H1 (cell line): ENCODE results near the gene PPP1R13B. TPM values are rescaled to one million over a fixed set of nuclear protein-coding genes. Genes with fewer than 3 reads are reported as not detected.

Experiments
- CTCF ChIA-PET: fragments of 300-600 bp; sonication (Branson Sonifier 250); formaldehyde crosslinking; loops from one replicate; lab custom pipeline; 2021; ENCODE audit not compliant: partially characterized antibody; lab: Charles Lee
- POLR2A ChIA-PET: fragments of 300-600 bp; sonication (Branson Sonifier 250); formaldehyde crosslinking; loops from one replicate; lab custom pipeline; 2021; ENCODE audit warnings: inconsistent platforms; ENCODE audit not compliant: partially characterized antibody; lab: Charles Lee
- DNase-seq, 2 experiments: peaks; one replicate each; pipeline versions ENCODE4 v3.0.0 to v3.0.0-alpha.2; 2010 to 2022; ENCODE audit warnings: low spot score in 2 of 2, low read depth in 1 of 2, mixed read lengths in 1 of 2
- FAIRE-seq: peaks from 2 replicates; lab custom pipeline; 2011; peaks lifted over from hg19 to GRCh38; lab: Jason Lieb, UNC
- H2AFZ ChIP-seq: 2 replicates; pipeline ENCODE4 v1.8.1; 2012; ENCODE audit warnings: low read length, inconsistent platforms
- H2AK5ac ChIP-seq: 2 replicates; pipeline ENCODE4 v1.6.1; 2013; ENCODE audit warnings: low read depth, low read length
- H2BK120ac ChIP-seq: replicated peaks from 2 replicates; pipeline ENCODE3; 2013; ENCODE audit warnings: low read depth, low read length, inconsistent platforms
- H2BK12ac ChIP-seq: 2 replicates; pipeline ENCODE4 v1.6.1; 2013; ENCODE audit warnings: low read depth, low read length
- H2BK15ac ChIP-seq: 2 replicates; pipeline ENCODE4 v1.6.1; 2013; ENCODE audit warnings: low read length
- H2BK20ac ChIP-seq: 2 replicates; pipeline ENCODE4 v1.6.1; 2013; ENCODE audit warnings: low read length
- H2BK5ac ChIP-seq: 2 replicates; pipeline ENCODE4 v1.6.1; 2013; ENCODE audit warnings: low read depth, low read length
- H3K14ac ChIP-seq: 2 replicates; pipeline ENCODE4 v1.6.1; 2013; ENCODE audit warnings: inconsistent platforms; ENCODE audit not compliant: insufficient read length
- H3K18ac ChIP-seq: 2 replicates; pipeline ENCODE4 v1.6.1; 2013; ENCODE audit warnings: low read length; ENCODE audit errors: extremely low read depth
- H3K23ac ChIP-seq: 2 replicates; pipeline ENCODE4 v1.6.1; 2013; ENCODE audit warnings: inconsistent platforms; ENCODE audit not compliant: insufficient read length
- H3K23me2 ChIP-seq: 2 replicates; pipeline ENCODE4 v1.6.1; 2013; ENCODE audit warnings: low read depth, low read length
- H3K27ac ChIP-seq: 2 replicates; pipeline ENCODE4 v1.6.1; 2011; ENCODE audit warnings: low read depth, low read length, inconsistent platforms
- H3K27me3 ChIP-seq, 4 experiments: replicated peaks in 1 of 4; 1 replicate in 1 of 4; 2 replicates in 3 of 4; pipeline versions ENCODE4 v1.6.1 to v1.8.1; 2011 to 2013; ENCODE audit warnings: low read length in 3 of 4, mild to moderate bottlenecking in 3 of 4, inconsistent platforms in 2 of 4, mixed read lengths in 2 of 4, moderate library complexity in 1 of 4; ENCODE audit not compliant: control insufficient read depth in 3 of 4, insufficient read depth in 3 of 4; ENCODE audit errors: extremely low read depth in 1 of 4
- H3K36me3 ChIP-seq, 4 experiments: 2 replicates each; pipeline versions ENCODE4 v1.6.1 to v1.8.1; 2011 to 2013; ENCODE audit warnings: mild to moderate bottlenecking in 4 of 4, low read length in 3 of 4, moderate library complexity in 2 of 4, control low read depth in 1 of 4, inconsistent platforms in 1 of 4; ENCODE audit not compliant: insufficient read depth in 4 of 4, control insufficient read depth in 2 of 4
- H3K4ac ChIP-seq: replicated peaks from 2 replicates; pipeline ENCODE3; 2013; ENCODE audit warnings: low read length, low read depth, mixed read lengths, inconsistent platforms; ENCODE audit not compliant: insufficient read length
- H3K4me1 ChIP-seq, 4 experiments: replicated peaks in 1 of 4; 1 replicate in 1 of 4; 2 replicates in 3 of 4; pipeline versions ENCODE4 v1.6.1 to v1.8.1; 2011 to 2013; ENCODE audit warnings: low read length in 3 of 4, inconsistent platforms in 2 of 4, mixed read lengths in 1 of 4; ENCODE audit not compliant: insufficient read depth in 4 of 4, control insufficient read depth in 3 of 4
- H3K4me2 ChIP-seq, 2 experiments: 2 replicates each; pipeline versions ENCODE4 v1.6.1 to v1.8.1; 2011 to 2013; ENCODE audit warnings: low read depth in 2 of 2, low read length in 2 of 2, control low read depth in 1 of 2, inconsistent platforms in 1 of 2, mild to moderate bottlenecking in 1 of 2; ENCODE audit not compliant: insufficient read depth in 1 of 2
- H3K4me3 ChIP-seq, 4 experiments: fragments of 200-600, 300-600 bp in 1 of 4; sonication (generic), shearing (Covaris generic), sonication (Bioruptor Twin) in 1 of 4; 2 replicates each; pipeline versions ENCODE4 v1.5.1 to v1.8.1; 2011 to 2016; ENCODE audit warnings: low read length in 4 of 4, low read depth in 3 of 4, control low read depth in 2 of 4, inconsistent platforms in 2 of 4, mild to moderate bottlenecking in 2 of 4, mixed read lengths in 1 of 4, moderate library complexity in 1 of 4; ENCODE audit not compliant: insufficient read depth in 2 of 4; ENCODE audit errors: extremely low read depth in 1 of 4
- H3K56ac ChIP-seq: replicated peaks from 2 replicates; pipeline ENCODE3; 2013; ENCODE audit warnings: low read depth, mild to moderate bottlenecking, mixed read lengths, low read length, inconsistent platforms; ENCODE audit not compliant: insufficient read length
- H3K79me1 ChIP-seq: 2 replicates; pipeline ENCODE4 v1.6.1; 2013; ENCODE audit warnings: low read depth, low read length, control low read depth
- H3K79me2 ChIP-seq, 2 experiments: 2 replicates each; pipeline versions ENCODE4 v1.6.1 to v1.8.1; 2012 to 2013; ENCODE audit warnings: low read length in 2 of 2, mild to moderate bottlenecking in 2 of 2, inconsistent platforms in 1 of 2; ENCODE audit not compliant: insufficient read depth in 2 of 2, control insufficient read depth in 1 of 2
- H3K9ac ChIP-seq, 4 experiments: replicated peaks in 1 of 4; 1 replicate in 1 of 4; 2 replicates in 3 of 4; pipeline versions ENCODE4 v1.6.1 to v1.8.1; 2011 to 2013; ENCODE audit warnings: low read depth in 3 of 4, low read length in 3 of 4, control low read depth in 2 of 4, mild to moderate bottlenecking in 2 of 4, moderate library complexity in 2 of 4, inconsistent platforms in 1 of 4; ENCODE audit errors: extremely low read depth in 1 of 4
- H3K9me3 ChIP-seq, 2 experiments: 2 replicates each; pipeline versions ENCODE4 v1.6.1 to v1.8.1; 2012 to 2013; ENCODE audit warnings: mild to moderate bottlenecking in 2 of 2, moderate library complexity in 2 of 2, control low read depth in 1 of 2, inconsistent platforms in 1 of 2, low read depth in 1 of 2, low read length in 1 of 2, mixed read lengths in 1 of 2; ENCODE audit not compliant: insufficient read depth in 2 of 2
- H4K20me1 ChIP-seq, 2 experiments: replicated peaks in 1 of 2; 2 replicates each; pipeline versions ENCODE3 to v1.8.1; 2011 to 2013; ENCODE audit warnings: inconsistent platforms in 2 of 2, low read length in 2 of 2, mild to moderate bottlenecking in 1 of 2; ENCODE audit not compliant: insufficient read depth in 2 of 2, control insufficient read depth in 1 of 2
- H4K5ac ChIP-seq: 2 replicates; pipeline ENCODE4 v1.6.1; 2013; ENCODE audit warnings: low read length, low read depth, mixed read lengths, inconsistent platforms; ENCODE audit not compliant: insufficient read length
- H4K8ac ChIP-seq: 2 replicates; pipeline ENCODE4 v1.8.0; 2013; ENCODE audit warnings: mild to moderate bottlenecking, moderate library complexity, low read length, inconsistent platforms; ENCODE audit not compliant: insufficient read depth; ENCODE audit errors: extremely low read depth
- H4K91ac ChIP-seq: replicated peaks from 2 replicates; pipeline ENCODE3; 2013; ENCODE audit warnings: low read length, mixed read lengths, inconsistent platforms; ENCODE audit not compliant: insufficient read length
- BCL11A ChIP-seq, 2 experiments: IDR thresholded peaks; one replicate each; pipeline ENCODE4 v1.6.1; 2011; ENCODE audit warnings: low read depth in 2 of 2, low read length in 2 of 2, mild to moderate bottlenecking in 2 of 2
- CBX5 ChIP-seq: fragments of 300-800, 300-1000 bp; sonication (generic); IDR thresholded peaks from 2 replicates; pipeline ENCODE4 v1.7.1; 2016; ENCODE audit warnings: antibody characterized with exemption, low read length, low read depth
- HDAC6 ChIP-seq: IDR thresholded peaks from one replicate; pipeline ENCODE4 v1.7.1; 2012; ENCODE audit warnings: low read depth, mild to moderate bottlenecking, inconsistent platforms, low read length, moderate library complexity
- NRF1 ChIP-seq: IDR thresholded peaks from 2 replicates; pipeline ENCODE4 v1.6.1; 2011; ENCODE audit warnings: mild to moderate bottlenecking, low read depth, low read length, improper control_type of control experiment
- PHF8 ChIP-seq: fragments of 200-600 bp; sonication (generic); conservative IDR thresholded peaks from 2 replicates; pipeline ENCODE4 v1.7.1; 2012; ENCODE audit warnings: low read depth, mild to moderate bottlenecking, inconsistent platforms, low read length, moderate library complexity
- POLR2A ChIP-seq, 2 experiments: IDR thresholded peaks; 1 replicate in 1 of 2; 2 replicates in 1 of 2; pipeline ENCODE4 v1.6.1; 2011; ENCODE audit warnings: low read depth in 2 of 2, low read length in 2 of 2, mild to moderate bottlenecking in 2 of 2; ENCODE audit errors: control extremely low read depth in 1 of 2
- RFX5 ChIP-seq: IDR thresholded peaks from 2 replicates; pipeline ENCODE4 v1.6.1; 2011; ENCODE audit warnings: low read depth, low read length, improper control_type of control experiment, borderline replicate concordance
- SP2 ChIP-seq: IDR thresholded peaks from 2 replicates; pipeline ENCODE4 v1.6.1; 2012; ENCODE audit warnings: mild to moderate bottlenecking, low read length, inconsistent platforms
- TAF7 ChIP-seq: optimal IDR thresholded peaks from 2 replicates; pipeline ENCODE3; 2011; ENCODE audit warnings: low read depth, mild to moderate bottlenecking, inconsistent platforms, low read length, moderate library complexity, borderline replicate concordance
- ZNF274 ChIP-seq: IDR thresholded peaks from 2 replicates; pipeline ENCODE4 v1.7.0; 2012; ENCODE audit warnings: low read length, borderline replicate concordance; ENCODE audit errors: extremely low read depth
- WGBS, 2 experiments: shearing (Covaris generic) in 1 of 2; methylation state at CpG; one replicate each; pipeline versions ENCODE4 v1.1.6 to v1.1.7; 2013 to 2015; ENCODE audit warnings: low lambda C conversion rate in 2 of 2, mixed read lengths in 2 of 2, inconsistent platforms in 1 of 2, low coverage in 1 of 2, missing lambda C conversion rate in 1 of 2; ENCODE audit not compliant: insufficient replicate concordance in 2 of 2, insufficient coverage in 1 of 2, insufficient read length in 1 of 2; ENCODE audit errors: extremely low coverage in 1 of 2, missing lambda C conversion rate in 1 of 2; 5-methylcytosine and 5-hydroxymethylcytosine counted together
- polyA plus RNA-seq, 7 experiments: library from polyadenylated mRNA; depleted of rRNA in 3 of 7; stranded (reverse) in 5 of 7; unstranded in 2 of 7; fragments of >200 nt in 5 of 7; fragments of 200-250 nt in 2 of 7; gene quantifications; 1 replicate in 5 of 7; 2 replicates in 1 of 7; 4 replicates in 1 of 7; pipeline versions ENCODE4 v1.2.1 to v1.2.3, GENCODE V29; 2011 to 2013; ENCODE audit warnings: missing spikeins in 2 of 7, mixed read lengths in 2 of 7
- total RNA-seq: library from RNA; stranded (reverse); fragmentation: NEBNext Ultra II Directional; extraction: Animal tissue kit (Norgen Biotek cat#: 25700); gene quantifications from 2 replicates; pipeline ENCODE4 v1.2.1, GENCODE V29; 2021

The PPP1R13B gene
- total and polyA plus RNA-seq, 2 of the 8 experiments (the other 6 are each of a cell fraction or from before 2014, with no cell fraction given) = 2.6 to 8.9 TPM

DNA sequence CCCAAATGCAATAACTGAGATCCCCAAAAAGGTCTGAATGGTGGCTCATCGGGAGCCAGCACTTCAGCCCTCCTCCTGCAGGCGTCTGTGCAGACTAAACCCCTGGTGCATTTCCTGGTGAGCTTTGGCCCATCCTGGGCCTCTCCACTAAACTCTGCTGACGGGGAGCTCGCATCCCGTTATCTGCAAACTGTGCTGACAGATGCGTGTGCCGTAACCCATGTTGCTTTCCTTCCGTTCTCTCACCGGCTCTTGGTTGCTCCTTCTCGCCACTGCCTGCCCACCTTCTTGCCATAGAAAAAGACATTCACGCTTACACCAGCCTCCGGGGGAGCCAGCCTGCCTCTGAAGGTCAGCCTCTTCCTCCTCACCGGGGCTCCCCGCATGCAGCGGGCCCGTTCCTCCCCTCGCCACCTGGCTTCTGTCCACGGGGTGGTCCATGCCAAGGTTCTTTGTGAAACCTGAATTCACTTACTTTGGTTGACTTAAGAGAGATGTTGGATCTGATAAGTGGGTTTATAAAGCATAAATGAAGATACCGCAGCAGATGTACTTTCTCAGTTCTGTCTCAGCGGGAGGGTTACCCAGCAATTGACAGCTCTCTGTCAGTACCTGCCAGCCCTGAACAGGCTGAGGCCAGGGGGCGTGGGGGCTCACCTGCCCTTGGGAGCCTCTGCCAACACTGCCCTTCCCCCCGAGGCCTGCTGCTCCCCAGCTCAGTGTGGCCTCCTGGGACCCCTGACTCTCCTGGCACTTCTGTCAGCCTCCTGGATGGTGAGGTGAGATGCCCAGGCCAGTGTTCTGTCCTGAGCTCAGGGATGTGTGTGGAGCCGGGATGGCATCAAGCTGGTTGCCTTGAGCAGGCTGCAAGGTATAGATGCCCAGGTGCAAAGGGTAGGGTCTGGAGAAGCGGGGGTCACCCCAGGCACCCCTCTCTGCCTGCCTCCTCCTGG is 117.6 kb downstream of the PPP1R13B start:
- H3K23ac ChIP-seq = no peak overlapping the region
- H4K5ac ChIP-seq = no peak overlapping the region
- H3K36me3 ChIP-seq = peaks cover 5 to 21% (median 13%) of the 10 kb centered on the region in 4 experiments; a peak in 6 of 8 replicates
- H3K27me3 ChIP-seq = no peaks in the 10 kb centered on the region
- no peaks in the 10 kb centered on the region; a peak in 1 of 7 replicates for H3K4me1 ChIP-seq
- no peak overlapping the region for H3K4ac ChIP-seq
- TF ChIP-seq HDAC6 (no peak), SP2 (no peak), POLR2A (IDR thresholded peaks at IDR 0.05; ENCODE audit: control extremely low read depth in 1 of 2, low read depth in 2 of 2, low read length in 2 of 2) (no peak), CBX5 (no peak), NRF1 (no peak), ZNF274 (no peak), PHF8 (no peak), BCL11A (IDR thresholded peaks at IDR 0.05; ENCODE audit: low read depth in 2 of 2, low read length in 2 of 2) (no peak), TAF7 (no peak), RFX5 (no peak)
- peaks cover 7 to 24% of the 10 kb centered on the region in 2 experiments for H4K20me1 ChIP-seq
- H2BK5ac ChIP-seq = no peak overlapping the region
- H3K9ac ChIP-seq = no peak overlapping the region
- no peak overlapping the region for H4K91ac ChIP-seq
- no peaks in the 10 kb centered on the region for H3K23me2 ChIP-seq
- H3K4me3 ChIP-seq = no peak overlapping the region
- no peak overlapping the region for H2AFZ ChIP-seq
- peaks cover 0 to 6% of the 10 kb centered on the region in 2 experiments; a peak in 1 of 4 replicates for H3K79me2 ChIP-seq
- no peak overlapping the region for H2BK120ac ChIP-seq
- H2BK15ac ChIP-seq = no peak overlapping the region
- H3K4me2 ChIP-seq = no peak overlapping the region
- FAIRE-seq (no peak), DNase-seq (no peak)
- CTCF ChIA-PET = interaction anchor here (1.0 to 1.1 kb wide), 2 partner anchors 9 to 16 kb away, joined by 3 read pairs; no protein-coding TSS in a partner anchor
- WGBS, 2 experiments = 96% methylated on average over 23 of the region's 24 CpGs; no CpG with 5 or more reads in 1 of the 2 experiments
- peaks cover 6% of the 10 kb centered on the region for H3K79me1 ChIP-seq
- POLR2A ChIA-PET = interaction anchor here (0.6 kb wide), 1 partner anchor 68 kb away, joined by 4 read pairs; no protein-coding TSS in a partner anchor
- H3K27ac ChIP-seq = no peak overlapping the region
- no peak overlapping the region for H2AK5ac ChIP-seq
- no peak overlapping the region for H2BK12ac ChIP-seq
- H3K14ac ChIP-seq = no peak overlapping the region
- no peak overlapping the region for H2BK20ac ChIP-seq
- no peak overlapping the region for H3K18ac ChIP-seq
- no peak overlapping the region for H3K56ac ChIP-seq
- H3K9me3 ChIP-seq = no peaks in the 10 kb centered on the region
- no peak overlapping the region for H4K8ac ChIP-seq
